Panc1 (cell line): Measurements from ENCODE around the gene DERL2. TPM values are rescaled to one million over a fixed set of nuclear protein-coding genes. Genes with fewer than 3 reads are reported as not detected.

Experiments used
- ATAC-seq: fragments of 200-7000 bp; cut with Tn5 transposase; 2 replicates; pipeline ENCODE4 v1.9.1; 2020; ENCODE audit warnings: mild to moderate bottlenecking, moderate library complexity
- BruUV-seq: library from RNA; stranded (reverse); fragments of 400-500 nt; replicated peaks from 2 replicates; lab custom pipeline; 2021; lab: Mats Ljungman, UMichigan
- CTCF ChIA-PET: fragments of 300-600 bp; sonication (Branson Sonifier 250); formaldehyde crosslinking; loops from one replicate; lab custom pipeline; 2022; ENCODE audit warnings: antibody characterized with exemption; lab: Charles Lee
- POLR2A ChIA-PET: fragments of 300-600 bp; sonication (Branson Sonifier 250); formaldehyde crosslinking; loops from one replicate; lab custom pipeline; 2022; ENCODE audit warnings: antibody characterized with exemption; lab: Charles Lee
- DNase-seq: peaks from one replicate; pipeline ENCODE4 v3.0.0-alpha.2; 2010; ENCODE audit warnings: low read depth, low spot score
- H3K27ac ChIP-seq: 2 replicates; pipeline ENCODE4 v1.5.1; 2011; ENCODE audit warnings: mild to moderate bottlenecking, low read length, inconsistent platforms
- H3K27me3 ChIP-seq: fragments of 200-500 bp; sonication (Bioruptor generic); 2 replicates; pipeline ENCODE4 v1.6.0; 2014; ENCODE audit warnings: low read length, inconsistent platforms; ENCODE audit not compliant: control insufficient read depth, insufficient read depth
- H3K36me3 ChIP-seq: fragments of 200-500 bp; sonication (Bioruptor generic); 2 replicates; pipeline ENCODE4 v1.5.1; 2014; ENCODE audit warnings: inconsistent platforms, mild to moderate bottlenecking, low read length, moderate library complexity; ENCODE audit not compliant: control insufficient read depth, insufficient read depth
- H3K4me1 ChIP-seq: 2 replicates; pipeline ENCODE4 v1.5.1; 2011; ENCODE audit warnings: inconsistent platforms, mild to moderate bottlenecking, low read length, moderate library complexity; ENCODE audit not compliant: control insufficient read depth, insufficient read depth
- H3K4me3 ChIP-seq, 2 experiments: 2 replicates each; pipeline ENCODE4 v1.5.1; 2011 to 2012; ENCODE audit warnings: low read depth in 2 of 2, low read length in 2 of 2, mild to moderate bottlenecking in 2 of 2, inconsistent platforms in 1 of 2, moderate library complexity in 1 of 2
- H3K9me3 ChIP-seq: fragments of 200-500 bp; sonication (Bioruptor generic); 2 replicates; pipeline ENCODE4 v1.5.1; 2014; ENCODE audit warnings: low read depth, mild to moderate bottlenecking, inconsistent platforms, low read length, moderate library complexity; ENCODE audit not compliant: control insufficient read depth, insufficient read depth
- CTCF ChIP-seq: fragments of 450-650 bp; IDR thresholded peaks from 2 replicates; pipeline ENCODE4 v1.5.1; 2017; ENCODE audit warnings: mild to moderate bottlenecking
- POLR2AphosphoS5 ChIP-seq: IDR thresholded peaks from 2 replicates; pipeline ENCODE4 v1.6.1; 2012; ENCODE audit warnings: mild to moderate bottlenecking, low read depth, low read length, moderate library complexity
- REST ChIP-seq, 2 experiments: IDR thresholded peaks; 2 replicates each; pipeline ENCODE4 v1.6.1; 2011 to 2012; ENCODE audit warnings: low read depth in 2 of 2, control low read depth in 1 of 2, low read length in 1 of 2, mild to moderate bottlenecking in 1 of 2, moderate library complexity in 1 of 2; ENCODE audit not compliant: insufficient read depth in 1 of 2
- SIN3A ChIP-seq: IDR thresholded peaks from 2 replicates; pipeline ENCODE4 v1.6.1; 2012; ENCODE audit warnings: low read depth, mild to moderate bottlenecking, low read length, moderate library complexity, borderline replicate concordance; ENCODE audit not compliant: insufficient read depth
- TCF7L2 ChIP-seq: IDR thresholded peaks from 2 replicates; pipeline ENCODE4 v1.6.1; 2011; ENCODE audit warnings: mild to moderate bottlenecking, low read depth, low read length, inconsistent platforms
- in situ Hi-C: cut with HindIII; loops from 2 replicates; pipeline ENCODE4 v1.10.0; 2016; ENCODE audit warnings: low sequenced_read_pairs, low pct_unique_long_range_greater_than_20kb
- intact Hi-C: fragments of 100-400 bp; cut with micrococcal nuclease; formaldehyde crosslinking; loops from one replicate; pipeline ENCODE4 v1.10.0; 2022; ENCODE audit not compliant: unreplicated experiment
- total RNA-seq: library from RNA; stranded (reverse); gene quantifications from one replicate; pipeline ENCODE4 v1.2.1, GENCODE V29; 2021; ENCODE audit not compliant: unreplicated experiment

Gene DERL2
- total RNA-seq, 1 experiment from 2014 or later, result 59.7 TPM

- ChIA-PET CTCF (no interaction called here), POLR2A (no interaction called here)
- DNase-seq, result no peak
- Histone ChIP-seq H3K36me3 (peaks cover 5% of the 10 kb centered on the region), H3K9me3 (no peaks in the 10 kb centered on the region), H3K4me1 (peaks cover 11% of the 10 kb centered on the region), H3K27me3 (no peaks in the 10 kb centered on the region), H3K4me3 (peak overlapping the region; percentile 84 to 93), H3K27ac (peak overlapping the region; percentile 88)
- in situ Hi-C loops (no loop called here), intact Hi-C loops (no loop called here)
- TF ChIP-seq REST (IDR thresholded peaks at IDR 0.05; ENCODE audit: insufficient read depth in 1 of 2, low read depth in 2 of 2, low read length in 1 of 2) (no peak), CTCF (no peak)
- no TSS peak for BruUV-seq
- peak; percentile 18; the same call in 1 of the 2 replicates for ATAC-seq
Measured at GRCh38 chr17:5468075-5468473, 17.9 kb downstream of the DERL2 start.

GRCh38 chr17:5467416-5467815 is 18.6 kb downstream of the DERL2 start:
- in situ Hi-C loops, result no loop called here
- CTCF ChIA-PET, result no interaction called here
- Histone ChIP-seq H3K9me3 (no peaks in the 10 kb centered on the region), H3K4me3 (peak overlapping the region; percentile 84 to 93), H3K27ac (peak overlapping the region; percentile 88), H3K4me1 (peaks cover 11% of the 10 kb centered on the region), H3K27me3 (no peaks in the 10 kb centered on the region), H3K36me3 (peaks cover 7% of the 10 kb centered on the region)
- POLR2A ChIA-PET, result no interaction called here
- ATAC-seq (no peak), DNase-seq (no peak)
- no peak for TF ChIP-seq SIN3A
- TF ChIP-seq CTCF, result no peak
- TF ChIP-seq POLR2AphosphoS5, result no peak
- TF ChIP-seq TCF7L2, result no peak
- TF ChIP-seq REST (IDR thresholded peaks at IDR 0.05; ENCODE audit: insufficient read depth in 1 of 2, low read depth in 2 of 2, low read length in 1 of 2), result no peak
- no TSS peak for BruUV-seq
- intact Hi-C loops, result no loop called here
